ENCODE measurements around the gene MN1.

Gene MN1

DNA sequence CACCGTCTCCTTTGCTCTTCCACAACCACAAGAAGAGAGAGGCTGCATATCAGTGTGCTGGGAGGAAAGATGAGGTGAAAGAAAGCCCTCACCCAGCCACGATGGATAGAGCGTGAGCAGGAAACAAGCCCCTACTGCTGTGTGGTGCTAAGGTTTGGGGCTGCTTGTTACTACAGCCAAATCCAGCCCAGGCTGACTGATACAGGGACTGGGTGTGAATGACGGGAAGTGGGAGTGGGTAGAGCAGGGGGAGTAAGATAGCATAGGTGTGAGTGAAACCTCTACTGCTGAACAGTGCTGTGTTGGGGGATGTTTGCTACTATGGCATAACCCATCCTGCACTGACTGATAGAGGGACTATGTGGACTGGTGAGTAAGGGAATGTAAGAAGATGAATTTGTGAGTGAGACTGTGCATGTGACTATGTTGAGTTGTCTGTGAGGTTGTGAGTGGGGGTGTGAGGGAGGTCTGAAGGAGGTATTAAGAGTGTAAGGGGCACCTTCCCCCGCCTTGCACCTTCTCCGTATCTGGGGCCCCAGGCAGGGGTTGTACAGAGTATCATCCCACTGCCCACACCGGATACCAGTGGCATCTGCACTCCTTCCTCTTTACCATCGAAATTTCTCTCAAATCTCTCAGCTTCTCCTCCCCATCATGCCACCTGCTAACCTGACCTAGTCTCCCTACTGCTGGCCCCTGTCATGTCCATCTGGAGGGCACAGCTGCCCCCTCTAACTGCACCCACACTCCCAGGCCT lies 91.5 kb downstream of the MN1 start:
- DNase-seq = no peak

DNA sequence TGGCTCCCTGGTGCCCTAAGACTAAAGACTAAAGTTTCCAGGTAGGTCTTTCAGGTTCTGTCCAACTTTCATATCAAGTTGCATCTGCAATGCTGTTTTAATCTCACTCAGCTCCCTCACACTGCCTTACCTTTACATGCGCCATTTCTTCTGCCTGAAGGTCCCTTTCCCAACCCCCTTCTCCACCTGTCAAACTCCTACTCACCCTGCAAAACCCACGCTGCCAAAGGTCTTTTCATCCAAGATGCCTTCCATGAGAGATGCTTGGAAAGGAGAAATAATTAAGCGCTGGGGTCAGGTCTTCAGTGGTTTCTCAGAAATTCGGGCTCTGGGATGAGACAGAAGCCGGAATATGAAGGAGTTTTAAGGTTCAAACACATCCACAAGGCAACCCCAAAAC lies 95.1 kb downstream of the MN1 start:
- no peak for DNase-seq

DNA sequence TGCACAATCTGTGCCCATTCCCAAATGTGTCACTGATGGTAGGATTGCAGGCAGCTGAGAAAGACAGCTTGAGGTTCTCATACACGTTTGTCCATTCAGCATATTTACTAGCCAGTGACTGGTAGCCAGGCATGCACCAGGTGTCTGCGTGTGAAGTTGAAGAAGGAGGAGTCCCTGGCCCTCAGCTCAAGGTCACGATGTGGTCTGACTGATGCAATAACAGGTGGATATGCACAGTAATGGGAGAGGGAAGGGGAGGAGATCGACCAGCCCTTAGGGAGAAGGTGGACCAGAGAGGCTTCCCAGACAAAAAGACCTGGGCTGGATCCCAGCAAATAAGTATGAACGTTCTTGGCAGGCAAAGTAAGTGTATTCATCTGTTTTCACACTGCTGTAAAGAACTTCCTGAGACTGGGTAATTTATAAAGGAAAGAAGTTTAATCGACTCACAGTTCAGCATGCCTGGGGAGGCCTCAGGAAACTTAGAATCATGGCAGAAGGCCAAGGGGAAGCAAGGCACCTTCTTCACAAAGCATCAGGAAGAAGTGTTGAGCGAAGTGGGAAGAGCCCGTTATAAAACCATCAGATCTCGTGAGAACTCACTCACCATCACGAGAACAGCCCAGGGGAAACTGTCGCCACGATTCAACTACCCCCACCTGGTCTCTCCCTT lies 96.0 kb downstream of the MN1 start:
- DNase-seq = no peak

DNA sequence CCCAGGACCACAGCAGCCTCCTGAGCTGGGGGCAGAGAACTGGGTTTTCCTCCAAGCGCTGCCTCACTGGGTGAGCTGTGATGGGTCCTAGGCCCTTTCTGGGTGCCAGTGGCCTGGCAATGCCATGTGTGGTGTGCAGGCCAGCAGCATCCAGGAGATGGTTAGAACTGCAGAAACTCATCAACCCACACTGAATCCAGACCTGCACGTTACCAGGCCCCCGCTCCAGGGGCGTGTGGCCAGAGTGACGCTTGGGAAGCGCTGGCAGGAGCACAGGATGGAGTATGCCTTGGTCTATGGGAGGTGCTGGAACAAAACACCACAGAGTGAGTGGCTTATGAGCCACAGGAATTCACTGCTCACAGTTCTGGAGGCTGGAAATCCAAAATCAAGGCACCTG lies 97.0 kb downstream of the MN1 start:
- DNase-seq = no peak

DNA sequence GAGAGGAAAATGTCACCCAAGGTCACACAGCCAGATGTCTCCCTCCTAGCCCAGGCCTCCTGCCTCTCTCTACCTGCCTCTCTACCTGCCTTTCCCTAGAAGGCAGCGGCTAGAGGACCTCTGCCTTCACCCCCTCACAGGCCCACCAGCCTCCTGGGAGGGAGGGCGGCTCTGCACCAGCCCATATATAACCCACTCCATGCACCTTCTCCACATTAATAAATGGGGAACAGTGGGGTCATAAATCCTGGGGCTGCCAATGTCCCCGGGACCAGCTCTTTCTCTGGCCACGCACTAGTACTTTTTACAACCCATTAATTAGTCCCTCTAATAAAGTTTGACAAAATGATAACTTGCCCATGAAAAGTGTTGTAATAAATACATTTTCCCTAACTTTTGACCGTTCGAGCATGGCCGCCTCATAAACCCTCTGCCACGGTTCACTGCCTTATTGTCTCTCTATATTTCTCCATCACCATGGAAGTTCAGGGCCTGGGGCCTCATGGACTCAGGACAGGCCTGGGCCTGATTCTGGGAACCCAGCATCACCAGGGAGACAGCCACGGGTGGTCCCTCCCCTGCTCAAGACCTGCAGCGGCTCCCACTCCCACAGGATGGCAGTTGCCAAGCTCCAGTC lies 102.1 kb downstream of the MN1 start:
- no peak for DNase-seq

DNA sequence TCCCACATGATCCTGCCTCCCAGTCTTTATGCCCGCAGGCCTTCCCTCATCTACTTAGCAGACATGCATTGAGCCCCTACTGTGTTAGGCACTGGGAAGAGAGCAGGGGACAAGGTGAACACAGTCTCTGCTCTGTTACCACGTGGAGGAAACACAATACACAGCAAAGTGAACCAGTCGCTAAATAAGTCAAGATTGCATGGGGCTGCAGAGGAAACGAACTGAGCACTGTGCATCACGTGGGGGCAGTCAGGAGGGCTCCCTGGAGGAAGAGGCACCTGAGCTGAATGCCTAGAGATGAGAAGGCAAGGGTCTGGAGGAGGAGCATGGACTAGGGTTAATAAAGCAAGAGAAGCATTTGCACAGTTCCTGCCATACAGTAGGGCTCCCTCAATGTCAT lies 102.7 kb downstream of the MN1 start:
- DNase-seq = no peak

Measured in T1000 (cell line).